ENCODE results near the gene ERG. TPM values are rescaled to one million over a fixed set of nuclear protein-coding genes. Genes with fewer than 3 reads are reported as not detected.

ERG gene
- total and polyA plus RNA-seq, 4 donors = 3.3 to 6.0 (median 4.1) TPM

DNA sequence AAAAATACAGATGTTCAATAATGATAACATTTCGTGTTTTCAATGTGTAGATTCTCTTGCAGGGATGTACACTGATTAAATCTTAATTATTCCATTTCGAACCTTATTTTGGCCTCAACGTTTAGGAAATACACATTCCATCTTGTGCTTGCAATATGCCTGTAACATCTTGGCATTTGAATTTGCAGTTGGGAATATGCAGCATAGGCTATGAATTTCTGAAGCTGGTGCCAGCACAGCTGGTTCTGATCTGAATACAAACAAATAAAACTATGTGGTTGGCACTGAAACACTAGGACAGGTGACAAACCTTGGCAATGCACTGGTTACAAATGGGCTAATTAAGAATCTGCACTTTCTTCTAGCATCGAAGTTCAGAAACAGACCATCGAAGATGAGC is 108.4 kb downstream of the ERG start:
- TF ChIP-seq, protein P1, sequence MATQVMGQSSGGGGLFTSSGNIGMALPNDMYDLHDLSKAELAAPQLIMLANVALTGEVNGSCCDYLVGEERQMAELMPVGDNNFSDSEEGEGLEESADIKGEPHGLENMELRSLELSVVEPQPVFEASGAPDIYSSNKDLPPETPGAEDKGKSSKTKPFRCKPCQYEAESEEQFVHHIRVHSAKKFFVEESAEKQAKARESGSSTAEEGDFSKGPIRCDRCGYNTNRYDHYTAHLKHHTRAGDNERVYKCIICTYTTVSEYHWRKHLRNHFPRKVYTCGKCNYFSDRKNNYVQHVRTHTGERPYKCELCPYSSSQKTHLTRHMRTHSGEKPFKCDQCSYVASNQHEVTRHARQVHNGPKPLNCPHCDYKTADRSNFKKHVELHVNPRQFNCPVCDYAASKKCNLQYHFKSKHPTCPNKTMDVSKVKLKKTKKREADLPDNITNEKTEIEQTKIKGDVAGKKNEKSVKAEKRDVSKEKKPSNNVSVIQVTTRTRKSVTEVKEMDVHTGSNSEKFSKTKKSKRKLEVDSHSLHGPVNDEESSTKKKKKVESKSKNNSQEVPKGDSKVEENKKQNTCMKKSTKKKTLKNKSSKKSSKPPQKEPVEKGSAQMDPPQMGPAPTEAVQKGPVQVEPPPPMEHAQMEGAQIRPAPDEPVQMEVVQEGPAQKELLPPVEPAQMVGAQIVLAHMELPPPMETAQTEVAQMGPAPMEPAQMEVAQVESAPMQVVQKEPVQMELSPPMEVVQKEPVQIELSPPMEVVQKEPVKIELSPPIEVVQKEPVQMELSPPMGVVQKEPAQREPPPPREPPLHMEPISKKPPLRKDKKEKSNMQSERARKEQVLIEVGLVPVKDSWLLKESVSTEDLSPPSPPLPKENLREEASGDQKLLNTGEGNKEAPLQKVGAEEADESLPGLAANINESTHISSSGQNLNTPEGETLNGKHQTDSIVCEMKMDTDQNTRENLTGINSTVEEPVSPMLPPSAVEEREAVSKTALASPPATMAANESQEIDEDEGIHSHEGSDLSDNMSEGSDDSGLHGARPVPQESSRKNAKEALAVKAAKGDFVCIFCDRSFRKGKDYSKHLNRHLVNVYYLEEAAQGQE (IDR thresholded peaks at IDR 0.05) = no peak
- TF ChIP-seq RAD21 (IDR thresholded peaks at IDR 0.05) = no peak
- Histone ChIP-seq H3K36me3 (ENCODE audit: control insufficient read depth in 4 of 4, insufficient read depth in 3 of 4, low read depth in 1 of 4, low read length in 3 of 4) (no peaks in the 10 kb centered on the region), H3K4me3 (ENCODE audit: low read depth in 1 of 3, low read length in 3 of 3) (no peak overlapping the region), H3K27ac (ENCODE audit: low read depth in 1 of 2, low read length in 2 of 2) (no peak overlapping the region), H3K27me3 (ENCODE audit: control insufficient read depth in 4 of 4, insufficient read depth in 4 of 4, low read length in 3 of 4) (peaks cover 0 to 5% (median 0%) of the 10 kb centered on the region in 4 donors), H3K9ac (ENCODE audit: low read depth in 1 of 2, low read length in 2 of 2) (no peak overlapping the region), H3K4me1 (ENCODE audit: control insufficient read depth in 4 of 4, insufficient read depth in 4 of 4, low read length in 3 of 4) (no peaks in the 10 kb centered on the region), H3K9me3 (ENCODE audit: control insufficient read depth in 4 of 4, low read length in 3 of 4) (no peaks in the 10 kb centered on the region)
- DNase-seq (ENCODE audit: low spot score) = no peak
- WGBS = 76% methylated on average over 5 of the region's 5 CpGs

DNA sequence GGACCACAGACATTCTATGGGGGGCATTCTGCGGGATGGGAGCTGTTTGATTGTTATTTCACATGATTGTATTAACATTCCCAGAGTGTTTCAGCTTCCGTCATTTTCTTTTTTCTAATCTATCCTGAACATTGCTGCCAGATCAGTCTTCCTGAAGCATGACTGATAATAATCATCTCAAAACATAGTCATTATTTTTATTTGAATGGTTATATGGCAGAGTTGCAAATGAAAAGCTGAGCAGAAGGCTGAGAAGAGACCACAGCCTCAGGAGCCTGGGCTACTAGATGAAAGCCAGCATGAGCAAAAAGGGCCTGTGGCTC is 109.0 kb downstream of the ERG start:
- DNase-seq (ENCODE audit: low spot score) = no peak
- Histone ChIP-seq H3K4me1 (ENCODE audit: control insufficient read depth in 4 of 4, insufficient read depth in 4 of 4, low read length in 3 of 4) (no peaks in the 10 kb centered on the region), H3K4me3 (ENCODE audit: low read depth in 1 of 3, low read length in 3 of 3) (no peak overlapping the region), H3K9ac (ENCODE audit: low read depth in 1 of 2, low read length in 2 of 2) (no peak overlapping the region), H3K27ac (ENCODE audit: low read depth in 1 of 2, low read length in 2 of 2) (no peak overlapping the region), H3K27me3 (ENCODE audit: control insufficient read depth in 4 of 4, insufficient read depth in 4 of 4, low read length in 3 of 4) (peaks cover 0 to 5% (median 0%) of the 10 kb centered on the region in 4 donors), H3K36me3 (ENCODE audit: control insufficient read depth in 4 of 4, insufficient read depth in 3 of 4, low read depth in 1 of 4, low read length in 3 of 4) (no peaks in the 10 kb centered on the region), H3K9me3 (ENCODE audit: control insufficient read depth in 4 of 4, low read length in 3 of 4) (no peaks in the 10 kb centered on the region)
- WGBS = 76% methylated on average over 2 of the region's 2 CpGs
- TF ChIP-seq, protein P2, sequence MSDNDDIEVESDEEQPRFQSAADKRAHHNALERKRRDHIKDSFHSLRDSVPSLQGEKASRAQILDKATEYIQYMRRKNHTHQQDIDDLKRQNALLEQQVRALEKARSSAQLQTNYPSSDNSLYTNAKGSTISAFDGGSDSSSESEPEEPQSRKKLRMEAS (IDR thresholded peaks at IDR 0.05) = no peak
- TF ChIP-seq GABPA (IDR thresholded peaks at IDR 0.05 in 1 of 2, conservative IDR thresholded peaks at IDR 0.05 in 1 of 2) (no peak), SP1 (IDR thresholded peaks at IDR 0.05) (no peak), NR2F2 (IDR thresholded peaks at IDR 0.05) (no peak), FOXA2 (IDR thresholded peaks at IDR 0.05) (no peak), FOXA1 (IDR thresholded peaks at IDR 0.05) (no peak), EGR1 (IDR thresholded peaks at IDR 0.05; ENCODE audit: low read depth in 2 of 2) (no peak), TAF1 (conservative IDR thresholded peaks at IDR 0.05) (no peak), JUND (IDR thresholded peaks at IDR 0.05) (no peak), HNF4G (IDR thresholded peaks at IDR 0.05) (no peak), HNF4A (conservative IDR thresholded peaks at IDR 0.05) (no peak)
- TF ChIP-seq, protein P3, sequence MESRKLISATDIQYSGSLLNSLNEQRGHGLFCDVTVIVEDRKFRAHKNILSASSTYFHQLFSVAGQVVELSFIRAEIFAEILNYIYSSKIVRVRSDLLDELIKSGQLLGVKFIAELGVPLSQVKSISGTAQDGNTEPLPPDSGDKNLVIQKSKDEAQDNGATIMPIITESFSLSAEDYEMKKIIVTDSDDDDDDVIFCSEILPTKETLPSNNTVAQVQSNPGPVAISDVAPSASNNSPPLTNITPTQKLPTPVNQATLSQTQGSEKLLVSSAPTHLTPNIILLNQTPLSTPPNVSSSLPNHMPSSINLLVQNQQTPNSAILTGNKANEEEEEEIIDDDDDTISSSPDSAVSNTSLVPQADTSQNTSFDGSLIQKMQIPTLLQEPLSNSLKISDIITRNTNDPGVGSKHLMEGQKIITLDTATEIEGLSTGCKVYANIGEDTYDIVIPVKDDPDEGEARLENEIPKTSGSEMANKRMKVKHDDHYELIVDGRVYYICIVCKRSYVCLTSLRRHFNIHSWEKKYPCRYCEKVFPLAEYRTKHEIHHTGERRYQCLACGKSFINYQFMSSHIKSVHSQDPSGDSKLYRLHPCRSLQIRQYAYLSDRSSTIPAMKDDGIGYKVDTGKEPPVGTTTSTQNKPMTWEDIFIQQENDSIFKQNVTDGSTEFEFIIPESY (IDR thresholded peaks at IDR 0.05) = no peak
- TF ChIP-seq, protein P4, sequence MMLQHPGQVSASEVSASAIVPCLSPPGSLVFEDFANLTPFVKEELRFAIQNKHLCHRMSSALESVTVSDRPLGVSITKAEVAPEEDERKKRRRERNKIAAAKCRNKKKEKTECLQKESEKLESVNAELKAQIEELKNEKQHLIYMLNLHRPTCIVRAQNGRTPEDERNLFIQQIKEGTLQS (IDR thresholded peaks at IDR 0.05) = no peak
- TF ChIP-seq, protein P5, sequence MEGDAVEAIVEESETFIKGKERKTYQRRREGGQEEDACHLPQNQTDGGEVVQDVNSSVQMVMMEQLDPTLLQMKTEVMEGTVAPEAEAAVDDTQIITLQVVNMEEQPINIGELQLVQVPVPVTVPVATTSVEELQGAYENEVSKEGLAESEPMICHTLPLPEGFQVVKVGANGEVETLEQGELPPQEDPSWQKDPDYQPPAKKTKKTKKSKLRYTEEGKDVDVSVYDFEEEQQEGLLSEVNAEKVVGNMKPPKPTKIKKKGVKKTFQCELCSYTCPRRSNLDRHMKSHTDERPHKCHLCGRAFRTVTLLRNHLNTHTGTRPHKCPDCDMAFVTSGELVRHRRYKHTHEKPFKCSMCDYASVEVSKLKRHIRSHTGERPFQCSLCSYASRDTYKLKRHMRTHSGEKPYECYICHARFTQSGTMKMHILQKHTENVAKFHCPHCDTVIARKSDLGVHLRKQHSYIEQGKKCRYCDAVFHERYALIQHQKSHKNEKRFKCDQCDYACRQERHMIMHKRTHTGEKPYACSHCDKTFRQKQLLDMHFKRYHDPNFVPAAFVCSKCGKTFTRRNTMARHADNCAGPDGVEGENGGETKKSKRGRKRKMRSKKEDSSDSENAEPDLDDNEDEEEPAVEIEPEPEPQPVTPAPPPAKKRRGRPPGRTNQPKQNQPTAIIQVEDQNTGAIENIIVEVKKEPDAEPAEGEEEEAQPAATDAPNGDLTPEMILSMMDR (IDR thresholded peaks at IDR 0.05; ENCODE audit: low read depth, low read length, missing input control) = no peak
- TF ChIP-seq, protein P1 (IDR thresholded peaks at IDR 0.05) = no peak
